DOHH2 (cell line): ENCODE results near the gene ITGAX.

Source experiments
- H3F3A ChIP-seq: fragments of 200-600 bp; sonication (generic), shearing (Covaris generic); 2 replicates; pipeline ENCODE4 v1.6.0; 2016; ENCODE audit warnings: antibody characterized with exemption, mild to moderate bottlenecking; ENCODE audit not compliant: control insufficient read depth, insufficient read depth
- H3K27ac ChIP-seq: fragments of 200-600 bp; sonication (generic); 2 replicates; pipeline ENCODE4 v1.5.1; 2014; ENCODE audit warnings: low read depth, mild to moderate bottlenecking, low read length, moderate library complexity
- H3K27me3 ChIP-seq: fragments of 200-600 bp; sonication (generic); 2 replicates; pipeline ENCODE4 v1.6.1; 2014; ENCODE audit warnings: mild to moderate bottlenecking, low read length, mixed read lengths; ENCODE audit not compliant: control insufficient read depth
- H3K36me3 ChIP-seq: fragments of 200-600 bp; sonication (generic); 2 replicates; pipeline ENCODE4 v1.6.1; 2014; ENCODE audit warnings: mild to moderate bottlenecking, low read length, moderate library complexity, mixed read lengths; ENCODE audit not compliant: control insufficient read depth
- H3K4me1 ChIP-seq: fragments of 200-600 bp; sonication (generic); 2 replicates; pipeline ENCODE4 v1.6.1; 2014; ENCODE audit warnings: mild to moderate bottlenecking, low read length, mixed read lengths; ENCODE audit not compliant: control insufficient read depth
- H3K4me2 ChIP-seq: fragments of 200-600 bp; sonication (generic); 2 replicates; pipeline ENCODE4 v1.6.0; 2014; ENCODE audit warnings: mild to moderate bottlenecking, low read length, moderate library complexity
- H3K4me3 ChIP-seq: fragments of 200-600 bp; sonication (generic); 2 replicates; pipeline ENCODE4 v1.5.1; 2014; ENCODE audit warnings: mild to moderate bottlenecking, low read length, mixed read lengths
- H3K79me2 ChIP-seq: fragments of 200-600 bp; sonication (generic); 2 replicates; pipeline ENCODE4 v1.6.1; 2014; ENCODE audit warnings: mild to moderate bottlenecking, low read length, mixed read lengths; ENCODE audit not compliant: control insufficient read depth
- H3K9me2 ChIP-seq: fragments of 200-600 bp; sonication (generic); replicated peaks from 2 replicates; pipeline ENCODE4 v1.6.1; 2014; ENCODE audit warnings: mild to moderate bottlenecking, low read length, mixed read lengths; ENCODE audit not compliant: control insufficient read depth
- H3K9me3 ChIP-seq: fragments of 200-600 bp; sonication (generic); 2 replicates; pipeline ENCODE4 v1.6.1; 2014; ENCODE audit warnings: antibody characterized with exemption, low read length, mixed read lengths; ENCODE audit not compliant: control insufficient read depth, insufficient read depth
- H4K20me1 ChIP-seq: fragments of 200-600 bp; sonication (generic); 2 replicates; pipeline ENCODE4 v1.6.0; 2014; ENCODE audit warnings: low read depth, mild to moderate bottlenecking, antibody characterized with exemption, low read length, moderate library complexity; ENCODE audit not compliant: control insufficient read depth, insufficient read depth
- CTCF ChIP-seq: fragments of 200-600 bp; sonication (generic); IDR thresholded peaks from one replicate; pipeline ENCODE4 v1.5.1; 2014; ENCODE audit warnings: antibody characterized with exemption, mild to moderate bottlenecking, low read depth, low read length; ENCODE audit not compliant: poor library complexity, severe bottlenecking
- EZH2phosphoT487 ChIP-seq: fragments of 200-600 bp; sonication (generic); IDR thresholded peaks from 2 replicates; pipeline ENCODE4 v1.6.1; 2017; ENCODE audit warnings: borderline replicate concordance, mild to moderate bottlenecking, antibody characterized with exemption, low read length, moderate library complexity, mixed read lengths

ITGAX gene

DNA sequence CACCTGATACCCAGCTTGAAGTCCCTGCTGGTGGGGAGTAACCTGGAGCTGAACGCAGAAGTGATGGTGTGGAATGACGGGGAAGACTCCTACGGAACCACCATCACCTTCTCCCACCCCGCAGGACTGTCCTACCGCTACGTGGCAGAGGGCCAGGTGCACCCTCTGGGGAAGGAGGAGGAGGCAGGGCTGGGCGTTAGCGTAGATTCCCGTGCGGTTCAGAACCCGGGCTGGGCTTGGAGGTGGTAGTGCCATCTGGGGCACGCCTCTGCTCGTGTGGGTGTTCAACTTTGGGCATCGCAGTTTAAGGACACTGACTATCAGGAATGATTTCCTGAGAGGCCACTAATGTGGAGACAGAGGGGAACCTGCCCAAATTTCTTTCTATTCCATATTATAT lies 18.3 kb downstream of the ITGAX start:
- Histone ChIP-seq H3K79me2 (no peaks in the 10 kb centered on the region), H3K27ac (no peak overlapping the region), H3K9me2 (no peaks in the 10 kb centered on the region), H3K4me3 (no peak overlapping the region), H3K36me3 (no peaks in the 10 kb centered on the region), H4K20me1 (no peaks in the 10 kb centered on the region), H3K9me3 (no peaks in the 10 kb centered on the region), H3F3A (no peaks in the 10 kb centered on the region), H3K4me1 (no peaks in the 10 kb centered on the region), H3K4me2 (no peak overlapping the region), H3K27me3 (no peaks in the 10 kb centered on the region)
- TF ChIP-seq CTCF: no peak
- TF ChIP-seq EZH2phosphoT487: no peak

- no peak overlapping the region for H3K4me3 ChIP-seq
- H3K4me2 ChIP-seq: no peak overlapping the region
- H3K9me3 ChIP-seq: no peaks in the 10 kb centered on the region
- no peak for TF ChIP-seq EZH2phosphoT487
- TF ChIP-seq CTCF: no peak
- no peaks in the 10 kb centered on the region for H3K9me2 ChIP-seq
- H3K27ac ChIP-seq: no peak overlapping the region
- no peaks in the 10 kb centered on the region for H3K4me1 ChIP-seq
- H3K36me3 ChIP-seq: no peaks in the 10 kb centered on the region
- H3F3A ChIP-seq: no peaks in the 10 kb centered on the region
- no peaks in the 10 kb centered on the region for H4K20me1 ChIP-seq
- H3K27me3 ChIP-seq: no peaks in the 10 kb centered on the region
- H3K79me2 ChIP-seq: no peaks in the 10 kb centered on the region
Observed at GRCh38 chr16:31375231-31375630, 20.3 kb downstream of the ITGAX start.

GRCh38 chr16:31376705-31377104 lies 21.7 kb downstream of the ITGAX start:
- H3F3A ChIP-seq: no peaks in the 10 kb centered on the region
- H3K4me1 ChIP-seq: no peaks in the 10 kb centered on the region
- no peaks in the 10 kb centered on the region for H3K36me3 ChIP-seq
- no peaks in the 10 kb centered on the region for H3K27me3 ChIP-seq
- no peaks in the 10 kb centered on the region for H3K9me2 ChIP-seq
- H3K9me3 ChIP-seq: no peaks in the 10 kb centered on the region
- no peaks in the 10 kb centered on the region for H3K79me2 ChIP-seq
- no peak overlapping the region for H3K4me2 ChIP-seq
- H3K4me3 ChIP-seq: no peak overlapping the region
- TF ChIP-seq EZH2phosphoT487: no peak
- TF ChIP-seq CTCF: no peak
- no peaks in the 10 kb centered on the region for H4K20me1 ChIP-seq
- H3K27ac ChIP-seq: no peak overlapping the region
